ENCODE results near the gene CCDC157.
A peak's percentile ranks its signal among the peaks of the same experiment; 100 is the strongest.

The CCDC157 gene

GRCh38 chr22:30356449-30357235, at the start of gene CCDC157, which contains the start of gene SF3A1:
Gene CCDC157 (plus strand): TSS chr22:30357007. CDS start chr22:30366001, 8,994 bp downstream.
Gene SF3A1 (minus strand): TSS chr22:30356894. CDS start chr22:30356792, 102 bp downstream.
- TF ChIP-seq, protein P1, sequence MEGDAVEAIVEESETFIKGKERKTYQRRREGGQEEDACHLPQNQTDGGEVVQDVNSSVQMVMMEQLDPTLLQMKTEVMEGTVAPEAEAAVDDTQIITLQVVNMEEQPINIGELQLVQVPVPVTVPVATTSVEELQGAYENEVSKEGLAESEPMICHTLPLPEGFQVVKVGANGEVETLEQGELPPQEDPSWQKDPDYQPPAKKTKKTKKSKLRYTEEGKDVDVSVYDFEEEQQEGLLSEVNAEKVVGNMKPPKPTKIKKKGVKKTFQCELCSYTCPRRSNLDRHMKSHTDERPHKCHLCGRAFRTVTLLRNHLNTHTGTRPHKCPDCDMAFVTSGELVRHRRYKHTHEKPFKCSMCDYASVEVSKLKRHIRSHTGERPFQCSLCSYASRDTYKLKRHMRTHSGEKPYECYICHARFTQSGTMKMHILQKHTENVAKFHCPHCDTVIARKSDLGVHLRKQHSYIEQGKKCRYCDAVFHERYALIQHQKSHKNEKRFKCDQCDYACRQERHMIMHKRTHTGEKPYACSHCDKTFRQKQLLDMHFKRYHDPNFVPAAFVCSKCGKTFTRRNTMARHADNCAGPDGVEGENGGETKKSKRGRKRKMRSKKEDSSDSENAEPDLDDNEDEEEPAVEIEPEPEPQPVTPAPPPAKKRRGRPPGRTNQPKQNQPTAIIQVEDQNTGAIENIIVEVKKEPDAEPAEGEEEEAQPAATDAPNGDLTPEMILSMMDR (IDR thresholded peaks at IDR 0.05; ENCODE audit: insufficient read depth, low read length, missing control alignments) = no peak
- ChIA-PET CTCF (interaction anchor here (1.0 to 2.5 kb wide), 6 partner anchors 11 to 248 kb away, joined by 3 to 11 read pairs (median 5); partner anchors contain the start of gene RNF215), POLR2A (interaction anchor here (0.6 to 2.1 kb wide), 8 partner anchors 8 to 101 kb away, joined by 3 to 8 read pairs (median 5); partner anchors contain the start of genes CASTOR1 and TBC1D10A)
- DNase-seq (ENCODE audit: low read depth, low spot score) = peak; percentile 45
- peak within 1 kb of the TSS; percentile 84 for H3K4me3 ChIP-seq (ENCODE audit: low read depth, low read length)

- H3K4me3 ChIP-seq (ENCODE audit: low read depth, low read length) = no peak overlapping the region
- TF ChIP-seq, protein P1 (IDR thresholded peaks at IDR 0.05; ENCODE audit: insufficient read depth, low read length, missing control alignments) = no peak
- ChIA-PET POLR2A (no interaction called here), CTCF (interaction anchor here (0.8 to 1.6 kb wide), 2 partner anchors 19 to 85 kb away, joined by 3 to 7 read pairs; no protein-coding TSS in a partner anchor)
- no peak for DNase-seq (ENCODE audit: low read depth, low spot score)
These were observed 49.7 kb upstream of the CCDC157 start for GRCh38 chr22:30307041-30307574.

DNA sequence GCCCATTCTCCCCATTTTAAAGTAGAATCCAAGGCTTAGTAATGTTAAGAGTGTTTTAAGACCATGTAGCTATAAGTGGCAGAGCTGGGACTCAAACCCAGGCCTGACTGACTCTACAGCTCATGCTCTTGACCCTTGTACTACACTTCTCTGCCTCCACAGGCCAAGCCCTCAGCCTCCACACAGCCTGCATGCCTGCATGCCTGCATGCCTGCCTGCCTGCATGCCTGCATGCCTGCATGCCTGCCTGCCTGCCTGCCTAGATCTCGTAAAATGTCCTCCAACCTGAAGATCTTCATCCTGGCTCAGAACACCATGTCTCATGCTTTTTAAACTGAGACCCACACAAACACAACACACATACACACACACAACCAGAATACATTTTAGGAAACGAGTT, 48.7 kb upstream of the CCDC157 start:
- H3K4me3 ChIP-seq (ENCODE audit: low read depth, low read length) = no peak overlapping the region
- ChIA-PET CTCF (interaction anchor here (0.9 to 1.7 kb wide), 2 partner anchors 20 to 52 kb away, joined by 3 to 9 read pairs; no protein-coding TSS in a partner anchor), POLR2A (no interaction called here)
- TF ChIP-seq, protein P1 (IDR thresholded peaks at IDR 0.05; ENCODE audit: insufficient read depth, low read length, missing control alignments) = no peak
- DNase-seq (ENCODE audit: low read depth, low spot score) = no peak

GRCh38 chr22:30308518-30309230, 48.1 kb upstream of the CCDC157 start:
- no peak for DNase-seq (ENCODE audit: low read depth, low spot score)
- CTCF ChIA-PET = interaction anchor here (0.9 to 1.7 kb wide), 3 partner anchors 21 to 79 kb away, joined by 3 to 9 read pairs (median 4); partner anchors contain the start of gene RNF215
- POLR2A ChIA-PET = no interaction called here

GRCh38 chr22:30309951-30310741, 46.7 kb upstream of the CCDC157 start:
- CTCF ChIA-PET = interaction anchor here (0.7 to 2.2 kb wide), 3 partner anchors 9 to 22 kb away, joined by 3 to 9 read pairs (median 4); no protein-coding TSS in a partner anchor
- DNase-seq (ENCODE audit: low read depth, low spot score) = no peak
- TF ChIP-seq, protein P1 (IDR thresholded peaks at IDR 0.05; ENCODE audit: insufficient read depth, low read length, missing control alignments) = no peak
- H3K4me3 ChIP-seq (ENCODE audit: low read depth, low read length) = no peak overlapping the region
- POLR2A ChIA-PET = interaction anchor here (0.6 to 1.3 kb wide), 4 partner anchors 8 to 60 kb away, joined by 3 to 7 read pairs (median 4); partner anchors contain the start of gene TBC1D10A

More at GRCh38 chr22:30308518-30309230, 48.1 kb upstream of the CCDC157 start:
- H3K4me3 ChIP-seq (ENCODE audit: low read depth, low read length) = no peak overlapping the region
- TF ChIP-seq, protein P1 (IDR thresholded peaks at IDR 0.05; ENCODE audit: insufficient read depth, low read length, missing control alignments) = no peak
